CD4-positive, alpha-beta memory T cell (primary cell): ENCODE results near the gene OR2M7. TPM values are rescaled to one million over a fixed set of nuclear protein-coding genes. Genes with fewer than 3 reads are reported as not detected.

Source experiments
- CTCF ChIA-PET: fragments of 350-600 bp; sonication (Branson Sonifier 250); formaldehyde crosslinking; loops from one replicate; lab custom pipeline; 2021; ENCODE audit warnings: inconsistent platforms; ENCODE audit not compliant: partially characterized antibody; lab: Charles Lee
- POLR2A ChIA-PET: fragments of 350-600 bp; sonication (Branson Sonifier 250); formaldehyde crosslinking; loops from one replicate; lab custom pipeline; 2021; ENCODE audit not compliant: partially characterized antibody; lab: Charles Lee
- DNase-seq, 5 donors: peaks; one replicate each; pipeline versions ENCODE4 v3.0.0 to v3.0.0-alpha.2; 2020 to 2022; ENCODE audit warnings: mixed read lengths in 1 of 5
- H3K27ac ChIP-seq: one replicate; pipeline ENCODE4 v1.7.0; 2013; ENCODE audit warnings: low read depth, low read length
- H3K27me3 ChIP-seq: 2 replicates; pipeline ENCODE4 v1.7.0; 2013; ENCODE audit warnings: mild to moderate bottlenecking, low read length, moderate library complexity; ENCODE audit not compliant: insufficient read depth
- H3K36me3 ChIP-seq: 2 replicates; pipeline ENCODE4 v1.7.0; 2013; ENCODE audit warnings: mild to moderate bottlenecking, low read length, moderate library complexity; ENCODE audit not compliant: insufficient read depth
- H3K4me1 ChIP-seq: 2 replicates; pipeline ENCODE4 v1.7.0; 2013; ENCODE audit warnings: mild to moderate bottlenecking, low read length, moderate library complexity; ENCODE audit not compliant: insufficient read depth
- H3K4me3 ChIP-seq, 2 donors: one replicate each; pipeline ENCODE4 v1.7.0; 2013; ENCODE audit warnings: low read length in 2 of 2, mild to moderate bottlenecking in 1 of 2
- H3K9me3 ChIP-seq, 2 donors: one replicate each; pipeline ENCODE4 v1.7.0; 2013; ENCODE audit warnings: low read length in 2 of 2, control low read depth in 1 of 2; ENCODE audit not compliant: control insufficient read depth in 1 of 2
- H3K27ac Mint-ChIP-seq, 7 donors: one replicate each; pipeline ENCODE4 v1.8.0; 2020 to 2021; ENCODE audit warnings: mixed read lengths in 7 of 7, mild to moderate bottlenecking in 6 of 7, inconsistent platforms in 3 of 7, moderate library complexity in 3 of 7
- H3K27me3 Mint-ChIP-seq, 2 donors: one replicate each; pipeline ENCODE4 v1.8.0; 2020 to 2021; ENCODE audit warnings: mixed read lengths in 2 of 2
- H3K36me3 Mint-ChIP-seq, 2 donors: one replicate each; pipeline ENCODE4 v1.8.0; 2020 to 2021; ENCODE audit warnings: mixed read lengths in 2 of 2, inconsistent platforms in 1 of 2, mild to moderate bottlenecking in 1 of 2
- H3K4me1 Mint-ChIP-seq, 4 donors: one replicate each; pipeline ENCODE4 v1.8.0; 2020 to 2021; ENCODE audit warnings: mixed read lengths in 4 of 4, mild to moderate bottlenecking in 1 of 4
- H3K4me3 Mint-ChIP-seq, 8 donors: one replicate each; pipeline ENCODE4 v1.8.0; 2020 to 2021; ENCODE audit warnings: mixed read lengths in 8 of 8, mild to moderate bottlenecking in 7 of 8, moderate library complexity in 6 of 8, inconsistent platforms in 3 of 8
- H3K9me3 Mint-ChIP-seq, 8 donors: one replicate each; pipeline ENCODE4 v1.8.0; 2020 to 2021; ENCODE audit warnings: mixed read lengths in 8 of 8, mild to moderate bottlenecking in 5 of 8, inconsistent platforms in 3 of 8, moderate library complexity in 1 of 8
- intact Hi-C: fragments of 100-400 bp; cut with micrococcal nuclease; formaldehyde crosslinking; loops from one replicate; pipeline ENCODE4 v1.15.1; 2023
- polyA plus RNA-seq, 2 donors: library from polyadenylated mRNA; unstranded; fragments of 300-500 nt; fragmentation: Illumina TruSeq; gene quantifications; one replicate each; pipeline ENCODE4 v1.2.3, GENCODE V29; 2021
- total RNA-seq, 2 experiments: library from RNA; stranded (reverse); gene quantifications; one replicate each; pipeline ENCODE4 v1.2.3, GENCODE V29; 2021

OR2M7 gene, protein sequence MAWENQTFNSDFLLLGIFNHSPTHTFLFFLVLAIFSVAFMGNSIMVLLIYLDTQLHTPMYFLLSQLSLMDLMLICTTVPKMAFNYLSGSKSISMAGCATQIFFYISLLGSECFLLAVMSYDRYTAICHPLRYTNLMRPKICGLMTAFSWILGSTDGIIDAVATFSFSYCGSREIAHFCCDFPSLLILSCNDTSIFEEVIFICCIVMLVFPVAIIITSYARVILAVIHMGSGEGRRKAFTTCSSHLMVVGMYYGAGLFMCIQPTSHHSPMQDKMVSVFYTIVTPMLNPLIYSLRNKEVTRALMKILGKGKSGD
- total RNA-seq (not detected), polyA plus RNA-seq (not detected)

DNA sequence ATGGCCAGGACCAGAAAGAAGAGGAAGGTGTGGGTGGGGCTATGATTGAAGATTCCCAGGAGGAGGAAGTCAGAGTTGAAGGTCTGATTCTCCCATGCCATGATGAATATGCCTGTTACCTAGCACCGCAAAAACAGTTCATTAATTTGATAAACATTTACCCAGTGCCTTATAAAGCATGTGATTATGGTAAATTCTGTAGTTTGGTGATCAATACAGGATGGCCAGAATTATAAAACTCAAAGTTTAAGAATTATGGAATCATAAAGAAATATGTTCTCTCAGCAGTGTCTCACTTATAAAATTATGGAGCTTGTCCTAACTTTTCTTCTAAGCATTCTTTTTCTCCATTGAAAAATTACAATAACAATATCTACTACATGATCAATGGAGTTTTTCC lies at the start of gene OR2M7:
Gene OR2M7, minus strand, starts transcription at position 101 of the 400 bp plus-strand sequence. Its CDS starts 0 bp downstream, at position 101.
- intact Hi-C loops: no loop called here
- no peak within 1 kb of the TSS for H3K4me3 ChIP-seq
- Mint-ChIP-seq H3K9me3 (peaks cover 0 to 4% (median 0%) of the 10 kb centered on the region in 8 donors), H3K4me1 (no peaks in the 10 kb centered on the region), H3K4me3 (no peak within 1 kb of the TSS), H3K27me3 (peaks cover 1 to 3% of the 10 kb centered on the region in 2 donors), H3K36me3 (no peaks in the 10 kb centered on the region), H3K27ac (peak within 1 kb of the TSS in 1 of 7 donors; percentile 41)
- ChIA-PET POLR2A (no interaction called here), CTCF (no interaction called here)
- no peaks in the 10 kb centered on the region for H3K9me3 ChIP-seq
- no peak within 1 kb of the TSS for H3K27ac ChIP-seq
- no peaks in the 10 kb centered on the region for H3K36me3 ChIP-seq
- no peaks in the 10 kb centered on the region for H3K27me3 ChIP-seq
- H3K4me1 ChIP-seq: no peaks in the 10 kb centered on the region
- DNase-seq: no peak

- no peaks in the 10 kb centered on the region for H3K36me3 ChIP-seq
- no peak for DNase-seq
- H3K9me3 ChIP-seq: no peaks in the 10 kb centered on the region
- H3K27ac ChIP-seq: no peak overlapping the region
- Mint-ChIP-seq H3K4me1 (peaks cover 0 to 7% (median under 1%) of the 10 kb centered on the region in 4 donors), H3K27ac (no peak overlapping the region), H3K27me3 (peaks cover 0 to 5% of the 10 kb centered on the region in 2 donors), H3K36me3 (no peaks in the 10 kb centered on the region), H3K4me3 (no peak overlapping the region), H3K9me3 (peaks cover 0 to 6% (median 0%) of the 10 kb centered on the region in 8 donors)
- ChIA-PET CTCF (no interaction called here), POLR2A (no interaction called here)
- no peaks in the 10 kb centered on the region for H3K27me3 ChIP-seq
- H3K4me3 ChIP-seq: no peak overlapping the region
- intact Hi-C loops: no loop called here
- H3K4me1 ChIP-seq: no peaks in the 10 kb centered on the region
Observed at GRCh38 chr1:248373761-248374160, 49.4 kb upstream of the OR2M7 start.

GRCh38 chr1:248372394-248372793 lies 48.0 kb upstream of the OR2M7 start:
- Mint-ChIP-seq H3K4me1 (peaks cover 0 to 7% (median under 1%) of the 10 kb centered on the region in 4 donors), H3K36me3 (no peaks in the 10 kb centered on the region), H3K27ac (no peak overlapping the region), H3K9me3 (peaks cover 0 to 6% (median 0%) of the 10 kb centered on the region in 8 donors), H3K27me3 (peaks cover 0 to 5% of the 10 kb centered on the region in 2 donors), H3K4me3 (no peak overlapping the region)
- Histone ChIP-seq H3K27ac (no peak overlapping the region), H3K4me3 (no peak overlapping the region), H3K27me3 (no peaks in the 10 kb centered on the region), H3K4me1 (no peaks in the 10 kb centered on the region), H3K36me3 (no peaks in the 10 kb centered on the region), H3K9me3 (no peaks in the 10 kb centered on the region)
- intact Hi-C loops: no loop called here
- POLR2A ChIA-PET: no interaction called here
- CTCF ChIA-PET: no interaction called here
- DNase-seq: peak in 1 of 5 donors; percentile 8

- Mint-ChIP-seq H3K36me3 (no peaks in the 10 kb centered on the region), H3K9me3 (peaks cover 0 to 7% (median 4%) of the 10 kb centered on the region in 8 donors), H3K27ac (no peak overlapping the region), H3K4me1 (no peaks in the 10 kb centered on the region), H3K4me3 (no peak overlapping the region), H3K27me3 (peaks cover 2 to 14% of the 10 kb centered on the region in 2 donors)
- intact Hi-C loops: no loop called here
- Histone ChIP-seq H3K36me3 (no peaks in the 10 kb centered on the region), H3K4me3 (no peak overlapping the region), H3K27ac (no peak overlapping the region), H3K27me3 (no peaks in the 10 kb centered on the region), H3K9me3 (no peaks in the 10 kb centered on the region), H3K4me1 (no peaks in the 10 kb centered on the region)
- POLR2A ChIA-PET: no interaction called here
- DNase-seq: no peak
- CTCF ChIA-PET: no interaction called here
Observed at GRCh38 chr1:248366609-248367008, 42.2 kb upstream of the OR2M7 start.

DNA sequence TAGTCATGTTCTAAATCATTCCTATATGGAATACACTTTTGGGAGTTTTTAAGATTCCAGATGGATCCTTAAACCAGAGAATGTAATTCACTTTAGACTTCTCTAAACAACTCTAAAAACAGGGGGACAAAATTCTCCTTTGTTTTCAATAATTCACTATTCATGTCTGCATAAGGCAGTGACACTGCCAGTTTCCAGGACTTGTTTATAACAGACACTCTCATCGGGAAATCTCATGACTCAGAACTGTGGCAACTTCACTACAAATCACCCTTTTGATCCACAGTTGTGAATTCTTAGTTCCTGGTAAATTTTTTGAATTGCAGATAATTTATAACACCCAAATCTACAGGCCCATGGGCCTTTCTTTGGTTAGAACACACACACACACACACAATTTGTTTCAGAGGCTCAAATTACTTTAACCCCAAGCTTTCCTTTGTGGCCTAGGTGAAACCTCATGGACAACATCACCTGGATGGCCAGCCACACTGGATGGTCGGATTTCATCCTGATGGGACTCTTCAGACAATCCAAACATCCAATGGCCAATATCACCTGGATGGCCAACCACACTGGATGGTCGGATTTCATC lies 36.9 kb upstream of the OR2M7 start, which contains the start of gene OR2T4:
Gene OR2T4, plus strand, starts transcription at position 545 of the 595 bp plus-strand sequence. Its CDS starts 0 bp downstream, at position 545.
- Mint-ChIP-seq H3K9me3 (peaks cover 0 to 7% (median 5%) of the 10 kb centered on the region in 8 donors), H3K27me3 (peaks cover 4 to 14% of the 10 kb centered on the region in 2 donors), H3K4me3 (no peak within 1 kb of the TSS), H3K4me1 (no peaks in the 10 kb centered on the region), H3K27ac (no peak within 1 kb of the TSS), H3K36me3 (no peaks in the 10 kb centered on the region)
- Histone ChIP-seq H3K4me3 (no peak within 1 kb of the TSS), H3K9me3 (no peaks in the 10 kb centered on the region), H3K27ac (no peak within 1 kb of the TSS), H3K27me3 (no peaks in the 10 kb centered on the region), H3K36me3 (no peaks in the 10 kb centered on the region), H3K4me1 (no peaks in the 10 kb centered on the region)
- no peak for DNase-seq
- intact Hi-C loops: no loop called here
- ChIA-PET POLR2A (no interaction called here), CTCF (no interaction called here)

- intact Hi-C loops: no loop called here
- no peaks in the 10 kb centered on the region for H3K36me3 Mint-ChIP-seq
- no peaks in the 10 kb centered on the region for H3K4me1 ChIP-seq
- POLR2A ChIA-PET: no interaction called here
- no peaks in the 10 kb centered on the region for H3K4me1 Mint-ChIP-seq
- peaks cover 0 to 5% (median 0%) of the 10 kb centered on the region in 8 donors for H3K9me3 Mint-ChIP-seq
- H3K27ac Mint-ChIP-seq: no peak overlapping the region
- H3K4me3 Mint-ChIP-seq: no peak overlapping the region
- no peak overlapping the region for H3K4me3 ChIP-seq
- H3K27me3 ChIP-seq: no peaks in the 10 kb centered on the region
- no peak overlapping the region for H3K27ac ChIP-seq
- CTCF ChIA-PET: no interaction called here
- H3K27me3 Mint-ChIP-seq: peaks cover 4 to 12% of the 10 kb centered on the region in 2 donors
- no peak for DNase-seq
- H3K36me3 ChIP-seq: no peaks in the 10 kb centered on the region
- no peaks in the 10 kb centered on the region for H3K9me3 ChIP-seq
Observed at GRCh38 chr1:248359415-248359814, 35.0 kb upstream of the OR2M7 start.

DNA sequence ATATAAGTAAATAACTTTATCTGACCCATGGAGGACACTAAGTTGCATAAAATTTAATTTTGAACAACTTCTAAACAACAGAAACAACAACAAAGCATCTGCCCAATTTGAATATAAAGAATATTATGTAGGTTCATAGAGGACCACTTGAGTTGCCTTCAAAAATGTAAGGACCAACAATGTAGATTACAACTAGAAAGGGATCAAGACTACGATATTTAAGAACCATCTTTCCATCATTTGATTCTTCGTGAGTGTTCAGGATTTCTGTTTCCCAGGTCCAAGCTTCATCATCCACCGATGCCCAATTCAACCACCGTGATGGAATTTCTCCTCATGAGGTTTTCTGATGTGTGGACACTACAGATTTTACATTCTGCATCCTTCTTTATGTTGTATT lies 24.1 kb upstream of the OR2M7 start, which contains the start of gene OR14C36:
Gene OR14C36, plus strand, starts transcription at position 301 of the 400 bp plus-strand sequence. Its CDS starts 0 bp downstream, at position 301.
- Mint-ChIP-seq H3K27me3 (peaks cover 4% of the 10 kb centered on the region in 2 donors), H3K9me3 (no peaks in the 10 kb centered on the region), H3K27ac (no peak within 1 kb of the TSS), H3K36me3 (no peaks in the 10 kb centered on the region), H3K4me1 (no peaks in the 10 kb centered on the region), H3K4me3 (no peak within 1 kb of the TSS)
- POLR2A ChIA-PET: no interaction called here
- H3K4me3 ChIP-seq: no peak within 1 kb of the TSS
- CTCF ChIA-PET: no interaction called here
- no peak within 1 kb of the TSS for H3K27ac ChIP-seq
- H3K9me3 ChIP-seq: no peaks in the 10 kb centered on the region
- no peaks in the 10 kb centered on the region for H3K36me3 ChIP-seq
- intact Hi-C loops: no loop called here
- no peaks in the 10 kb centered on the region for H3K27me3 ChIP-seq
- no peak for DNase-seq
- no peaks in the 10 kb centered on the region for H3K4me1 ChIP-seq
